H1 (cell line): ENCODE results near the gene INPP5A. TPM values are rescaled to one million over a fixed set of nuclear protein-coding genes. Genes with fewer than 3 reads are reported as not detected.

ENCODE experiments used
- CTCF ChIA-PET: fragments of 300-600 bp; sonication (Branson Sonifier 250); formaldehyde crosslinking; loops from one replicate; lab custom pipeline; 2021; ENCODE audit not compliant: partially characterized antibody; lab: Charles Lee
- POLR2A ChIA-PET: fragments of 300-600 bp; sonication (Branson Sonifier 250); formaldehyde crosslinking; loops from one replicate; lab custom pipeline; 2021; ENCODE audit warnings: inconsistent platforms; ENCODE audit not compliant: partially characterized antibody; lab: Charles Lee
- DNase-seq, 2 experiments: peaks; one replicate each; pipeline versions ENCODE4 v3.0.0 to v3.0.0-alpha.2; 2010 to 2022; ENCODE audit warnings: low spot score in 2 of 2, low read depth in 1 of 2, mixed read lengths in 1 of 2
- FAIRE-seq: peaks from 2 replicates; lab custom pipeline; 2011; peaks lifted over from hg19 to GRCh38; lab: Jason Lieb, UNC
- H2AFZ ChIP-seq: 2 replicates; pipeline ENCODE4 v1.8.1; 2012; ENCODE audit warnings: low read length, inconsistent platforms
- H2AK5ac ChIP-seq: 2 replicates; pipeline ENCODE4 v1.6.1; 2013; ENCODE audit warnings: low read depth, low read length
- H2BK120ac ChIP-seq: replicated peaks from 2 replicates; pipeline ENCODE3; 2013; ENCODE audit warnings: low read depth, low read length, inconsistent platforms
- H2BK12ac ChIP-seq: 2 replicates; pipeline ENCODE4 v1.6.1; 2013; ENCODE audit warnings: low read depth, low read length
- H2BK15ac ChIP-seq: 2 replicates; pipeline ENCODE4 v1.6.1; 2013; ENCODE audit warnings: low read length
- H2BK20ac ChIP-seq: 2 replicates; pipeline ENCODE4 v1.6.1; 2013; ENCODE audit warnings: low read length
- H2BK5ac ChIP-seq: 2 replicates; pipeline ENCODE4 v1.6.1; 2013; ENCODE audit warnings: low read depth, low read length
- H3K14ac ChIP-seq: 2 replicates; pipeline ENCODE4 v1.6.1; 2013; ENCODE audit warnings: inconsistent platforms; ENCODE audit not compliant: insufficient read length
- H3K18ac ChIP-seq: 2 replicates; pipeline ENCODE4 v1.6.1; 2013; ENCODE audit warnings: low read length; ENCODE audit errors: extremely low read depth
- H3K23ac ChIP-seq: 2 replicates; pipeline ENCODE4 v1.6.1; 2013; ENCODE audit warnings: inconsistent platforms; ENCODE audit not compliant: insufficient read length
- H3K23me2 ChIP-seq: 2 replicates; pipeline ENCODE4 v1.6.1; 2013; ENCODE audit warnings: low read depth, low read length
- H3K27ac ChIP-seq: 2 replicates; pipeline ENCODE4 v1.6.1; 2011; ENCODE audit warnings: low read depth, low read length, inconsistent platforms
- H3K27me3 ChIP-seq, 4 experiments: replicated peaks in 1 of 4; 1 replicate in 1 of 4; 2 replicates in 3 of 4; pipeline versions ENCODE4 v1.6.1 to v1.8.1; 2011 to 2013; ENCODE audit warnings: low read length in 3 of 4, mild to moderate bottlenecking in 3 of 4, inconsistent platforms in 2 of 4, mixed read lengths in 2 of 4, moderate library complexity in 1 of 4; ENCODE audit not compliant: control insufficient read depth in 3 of 4, insufficient read depth in 3 of 4; ENCODE audit errors: extremely low read depth in 1 of 4
- H3K36me3 ChIP-seq, 4 experiments: 2 replicates each; pipeline versions ENCODE4 v1.6.1 to v1.8.1; 2011 to 2013; ENCODE audit warnings: mild to moderate bottlenecking in 4 of 4, low read length in 3 of 4, moderate library complexity in 2 of 4, control low read depth in 1 of 4, inconsistent platforms in 1 of 4; ENCODE audit not compliant: insufficient read depth in 4 of 4, control insufficient read depth in 2 of 4
- H3K4ac ChIP-seq: replicated peaks from 2 replicates; pipeline ENCODE3; 2013; ENCODE audit warnings: low read length, low read depth, mixed read lengths, inconsistent platforms; ENCODE audit not compliant: insufficient read length
- H3K4me1 ChIP-seq, 4 experiments: replicated peaks in 1 of 4; 1 replicate in 1 of 4; 2 replicates in 3 of 4; pipeline versions ENCODE4 v1.6.1 to v1.8.1; 2011 to 2013; ENCODE audit warnings: low read length in 3 of 4, inconsistent platforms in 2 of 4, mixed read lengths in 1 of 4; ENCODE audit not compliant: insufficient read depth in 4 of 4, control insufficient read depth in 3 of 4
- H3K4me2 ChIP-seq, 2 experiments: 2 replicates each; pipeline versions ENCODE4 v1.6.1 to v1.8.1; 2011 to 2013; ENCODE audit warnings: low read depth in 2 of 2, low read length in 2 of 2, control low read depth in 1 of 2, inconsistent platforms in 1 of 2, mild to moderate bottlenecking in 1 of 2; ENCODE audit not compliant: insufficient read depth in 1 of 2
- H3K4me3 ChIP-seq, 4 experiments: fragments of 200-600, 300-600 bp in 1 of 4; sonication (generic), shearing (Covaris generic), sonication (Bioruptor Twin) in 1 of 4; 2 replicates each; pipeline versions ENCODE4 v1.5.1 to v1.8.1; 2011 to 2016; ENCODE audit warnings: low read length in 4 of 4, low read depth in 3 of 4, control low read depth in 2 of 4, inconsistent platforms in 2 of 4, mild to moderate bottlenecking in 2 of 4, mixed read lengths in 1 of 4, moderate library complexity in 1 of 4; ENCODE audit not compliant: insufficient read depth in 2 of 4; ENCODE audit errors: extremely low read depth in 1 of 4
- H3K56ac ChIP-seq: replicated peaks from 2 replicates; pipeline ENCODE3; 2013; ENCODE audit warnings: low read depth, mild to moderate bottlenecking, mixed read lengths, low read length, inconsistent platforms; ENCODE audit not compliant: insufficient read length
- H3K79me1 ChIP-seq: 2 replicates; pipeline ENCODE4 v1.6.1; 2013; ENCODE audit warnings: low read depth, low read length, control low read depth
- H3K79me2 ChIP-seq, 2 experiments: 2 replicates each; pipeline versions ENCODE4 v1.6.1 to v1.8.1; 2012 to 2013; ENCODE audit warnings: low read length in 2 of 2, mild to moderate bottlenecking in 2 of 2, inconsistent platforms in 1 of 2; ENCODE audit not compliant: insufficient read depth in 2 of 2, control insufficient read depth in 1 of 2
- H3K9ac ChIP-seq, 4 experiments: replicated peaks in 1 of 4; 1 replicate in 1 of 4; 2 replicates in 3 of 4; pipeline versions ENCODE4 v1.6.1 to v1.8.1; 2011 to 2013; ENCODE audit warnings: low read depth in 3 of 4, low read length in 3 of 4, control low read depth in 2 of 4, mild to moderate bottlenecking in 2 of 4, moderate library complexity in 2 of 4, inconsistent platforms in 1 of 4; ENCODE audit errors: extremely low read depth in 1 of 4
- H3K9me3 ChIP-seq, 2 experiments: 2 replicates each; pipeline versions ENCODE4 v1.6.1 to v1.8.1; 2012 to 2013; ENCODE audit warnings: mild to moderate bottlenecking in 2 of 2, moderate library complexity in 2 of 2, control low read depth in 1 of 2, inconsistent platforms in 1 of 2, low read depth in 1 of 2, low read length in 1 of 2, mixed read lengths in 1 of 2; ENCODE audit not compliant: insufficient read depth in 2 of 2
- H4K20me1 ChIP-seq, 2 experiments: replicated peaks in 1 of 2; 2 replicates each; pipeline versions ENCODE3 to v1.8.1; 2011 to 2013; ENCODE audit warnings: inconsistent platforms in 2 of 2, low read length in 2 of 2, mild to moderate bottlenecking in 1 of 2; ENCODE audit not compliant: insufficient read depth in 2 of 2, control insufficient read depth in 1 of 2
- H4K5ac ChIP-seq: 2 replicates; pipeline ENCODE4 v1.6.1; 2013; ENCODE audit warnings: low read length, low read depth, mixed read lengths, inconsistent platforms; ENCODE audit not compliant: insufficient read length
- H4K8ac ChIP-seq: 2 replicates; pipeline ENCODE4 v1.8.0; 2013; ENCODE audit warnings: mild to moderate bottlenecking, moderate library complexity, low read length, inconsistent platforms; ENCODE audit not compliant: insufficient read depth; ENCODE audit errors: extremely low read depth
- H4K91ac ChIP-seq: replicated peaks from 2 replicates; pipeline ENCODE3; 2013; ENCODE audit warnings: low read length, mixed read lengths, inconsistent platforms; ENCODE audit not compliant: insufficient read length
- SIRT6 ChIP-seq: IDR thresholded peaks from one replicate; pipeline ENCODE4 v1.7.1; 2012; ENCODE audit warnings: low read length, inconsistent platforms
- WGBS, 2 experiments: shearing (Covaris generic) in 1 of 2; methylation state at CpG; one replicate each; pipeline versions ENCODE4 v1.1.6 to v1.1.7; 2013 to 2015; ENCODE audit warnings: low lambda C conversion rate in 2 of 2, mixed read lengths in 2 of 2, inconsistent platforms in 1 of 2, low coverage in 1 of 2, missing lambda C conversion rate in 1 of 2; ENCODE audit not compliant: insufficient replicate concordance in 2 of 2, insufficient coverage in 1 of 2, insufficient read length in 1 of 2; ENCODE audit errors: extremely low coverage in 1 of 2, missing lambda C conversion rate in 1 of 2; 5-methylcytosine and 5-hydroxymethylcytosine counted together
- polyA plus RNA-seq, 7 experiments: library from polyadenylated mRNA; depleted of rRNA in 3 of 7; stranded (reverse) in 5 of 7; unstranded in 2 of 7; fragments of >200 nt in 5 of 7; fragments of 200-250 nt in 2 of 7; gene quantifications; 1 replicate in 5 of 7; 2 replicates in 1 of 7; 4 replicates in 1 of 7; pipeline versions ENCODE4 v1.2.1 to v1.2.3, GENCODE V29; 2011 to 2013; ENCODE audit warnings: missing spikeins in 2 of 7, mixed read lengths in 2 of 7
- total RNA-seq: library from RNA; stranded (reverse); fragmentation: NEBNext Ultra II Directional; extraction: Animal tissue kit (Norgen Biotek cat#: 25700); gene quantifications from 2 replicates; pipeline ENCODE4 v1.2.1, GENCODE V29; 2021

INPP5A gene
- total and polyA plus RNA-seq, 2 of the 8 experiments (the other 6 are each of a cell fraction or from before 2014, with no cell fraction given), result 19.7 to 27.5 TPM

- Histone ChIP-seq H2BK120ac (no peak overlapping the region), H3K56ac (no peak overlapping the region), H3K79me1 (no peaks in the 10 kb centered on the region), H3K4me1 (no peaks in the 10 kb centered on the region; a peak in 1 of 7 replicates), H2BK5ac (no peak overlapping the region), H4K91ac (no peak overlapping the region), H2AK5ac (no peak overlapping the region), H2BK15ac (no peak overlapping the region), H3K9me3 (peaks cover 0 to 12% of the 10 kb centered on the region in 2 experiments; a peak in 1 of 4 replicates), H2AFZ (no peak overlapping the region), H3K36me3 (no peaks in the 10 kb centered on the region), H3K27ac (no peak overlapping the region), H3K23me2 (no peaks in the 10 kb centered on the region), H3K4me3 (no peak overlapping the region), H3K4ac (no peak overlapping the region), H2BK20ac (no peak overlapping the region), H3K18ac (no peak overlapping the region), H2BK12ac (no peak overlapping the region), H3K23ac (no peak overlapping the region), H4K20me1 (no peaks in the 10 kb centered on the region), H4K5ac (no peak overlapping the region), H3K4me2 (no peak overlapping the region), H3K9ac (no peak overlapping the region), H3K79me2 (no peaks in the 10 kb centered on the region), H3K14ac (no peak overlapping the region), H4K8ac (no peak overlapping the region), H3K27me3 (no peaks in the 10 kb centered on the region)
- POLR2A ChIA-PET, result no interaction called here
- DNase-seq, result no peak
- FAIRE-seq, result no peak
- CTCF ChIA-PET, result no interaction called here
- 90% methylated on average over 23 of the region's 23 CpGs; no CpG with 5 or more reads in 1 of the 2 experiments for WGBS, 2 experiments
- no peak for TF ChIP-seq SIRT6
Measured at GRCh38 chr10:132675031-132675740, 137.6 kb downstream of the INPP5A start.
